OCI-LY7 (cell line): ENCODE data around the gene C5orf15. TPM values are rescaled to one million over a fixed set of nuclear protein-coding genes. Genes with fewer than 3 reads are reported as not detected.

ENCODE experiments used
- BruUV-seq: library from RNA; stranded (reverse); fragments of 400-500 nt; replicated peaks from 2 replicates; lab custom pipeline; 2021; lab: Mats Ljungman, UMichigan
- CTCF ChIA-PET: fragments of 300-600 bp; sonication (Branson Sonifier 250); formaldehyde crosslinking; loops from one replicate; lab custom pipeline; 2022; ENCODE audit warnings: antibody characterized with exemption; ENCODE audit not compliant: unreplicated experiment; lab: Charles Lee
- POLR2A ChIA-PET: fragments of 300-600 bp; sonication (Branson Sonifier 250); formaldehyde crosslinking; loops from one replicate; lab custom pipeline; 2022; ENCODE audit warnings: antibody characterized with exemption; lab: Charles Lee
- DNase-seq: peaks from one replicate; pipeline ENCODE4 v3.0.0-alpha.2; 2015; ENCODE audit warnings: low spot score
- H2AFZ ChIP-seq: fragments of 200-600 bp; sonication (generic), shearing (Covaris generic); 2 replicates; pipeline ENCODE4 v1.6.1; 2014; ENCODE audit warnings: mild to moderate bottlenecking, antibody characterized with exemption, low read length, moderate library complexity
- H3K27ac ChIP-seq: fragments of 200-600 bp; sonication (generic); 2 replicates; pipeline ENCODE4 v1.5.1; 2014; ENCODE audit warnings: mixed run types, low read depth, mild to moderate bottlenecking, moderate library complexity, low read length, inconsistent platforms; ENCODE audit not compliant: poor library complexity, severe bottlenecking
- H3K36me3 ChIP-seq: fragments of 200-600 bp; sonication (generic); 2 replicates; pipeline ENCODE4 v1.6.1; 2014; ENCODE audit warnings: mild to moderate bottlenecking, antibody characterized with exemption, low read length, moderate library complexity, mixed read lengths; ENCODE audit not compliant: insufficient read depth
- H3K4me1 ChIP-seq: fragments of 200-600 bp; sonication (generic); 2 replicates; pipeline ENCODE4 v1.5.1; 2014; ENCODE audit warnings: mild to moderate bottlenecking, low read length; ENCODE audit not compliant: insufficient read depth, poor library complexity, severe bottlenecking
- H3K4me2 ChIP-seq: fragments of 200-600 bp; sonication (generic); 2 replicates; pipeline ENCODE4 v1.6.1; 2014; ENCODE audit warnings: mild to moderate bottlenecking, low read length
- H3K4me3 ChIP-seq: fragments of 200-600 bp; sonication (generic); 2 replicates; pipeline ENCODE4 v1.5.1; 2014; ENCODE audit warnings: mild to moderate bottlenecking, low read depth, low read length; ENCODE audit not compliant: poor library complexity, severe bottlenecking
- H3K79me2 ChIP-seq: fragments of 200-600 bp; sonication (generic); 2 replicates; pipeline ENCODE4 v1.6.1; 2016; ENCODE audit warnings: low read depth, mild to moderate bottlenecking, low read length, moderate library complexity, mixed read lengths; ENCODE audit not compliant: insufficient read depth
- H3K9me2 ChIP-seq: fragments of 200-600 bp; sonication (generic); 2 replicates; pipeline ENCODE4 v1.6.1; 2016; ENCODE audit warnings: mild to moderate bottlenecking, low read length, mixed read lengths; ENCODE audit not compliant: insufficient read depth
- H3K9me3 ChIP-seq: fragments of 200-600 bp; sonication (generic); 2 replicates; pipeline ENCODE4 v1.6.1; 2014; ENCODE audit warnings: mild to moderate bottlenecking, mixed run types, low read length, mixed read lengths
- H4K20me1 ChIP-seq: fragments of 200-600 bp; sonication (generic); 2 replicates; pipeline ENCODE4 v1.6.1; 2014; ENCODE audit warnings: mild to moderate bottlenecking, antibody characterized with exemption, low read length, moderate library complexity, mixed read lengths; ENCODE audit not compliant: insufficient read depth
- EZH2phosphoT487 ChIP-seq: fragments of 200-600 bp; sonication (generic); IDR thresholded peaks from 2 replicates; pipeline ENCODE4 v1.6.1; 2018; ENCODE audit warnings: low read depth, borderline replicate concordance, mild to moderate bottlenecking, mixed run types, antibody characterized with exemption, low read length, moderate library complexity, mixed read lengths
- intact Hi-C: fragments of 100-400 bp; cut with micrococcal nuclease; formaldehyde crosslinking; loops from one replicate; pipeline ENCODE4 v1.10.0; 2022; ENCODE audit not compliant: unreplicated experiment
- total RNA-seq, 2 experiments: library from RNA; depleted of rRNA in 1 of 2; stranded (reverse); fragments of >200 nt in 1 of 2; shearing (Covaris generic) in 1 of 2; gene quantifications; 2 replicates each; pipeline ENCODE4 v1.2.3, GENCODE V29; 2014 to 2022
- TF ChIP-seq, protein P1 (sequence below): fragments of 200-600 bp; sonication (generic); conservative IDR thresholded peaks from 2 replicates; pipeline ENCODE4 v1.5.1; 2014; ENCODE audit warnings: mild to moderate bottlenecking, antibody characterized with exemption, low read length, moderate library complexity, mixed read lengths

The C5orf15 gene
- total RNA-seq, 2 experiments from 2014 or later = 32.2 to 46.4 TPM

DNA sequence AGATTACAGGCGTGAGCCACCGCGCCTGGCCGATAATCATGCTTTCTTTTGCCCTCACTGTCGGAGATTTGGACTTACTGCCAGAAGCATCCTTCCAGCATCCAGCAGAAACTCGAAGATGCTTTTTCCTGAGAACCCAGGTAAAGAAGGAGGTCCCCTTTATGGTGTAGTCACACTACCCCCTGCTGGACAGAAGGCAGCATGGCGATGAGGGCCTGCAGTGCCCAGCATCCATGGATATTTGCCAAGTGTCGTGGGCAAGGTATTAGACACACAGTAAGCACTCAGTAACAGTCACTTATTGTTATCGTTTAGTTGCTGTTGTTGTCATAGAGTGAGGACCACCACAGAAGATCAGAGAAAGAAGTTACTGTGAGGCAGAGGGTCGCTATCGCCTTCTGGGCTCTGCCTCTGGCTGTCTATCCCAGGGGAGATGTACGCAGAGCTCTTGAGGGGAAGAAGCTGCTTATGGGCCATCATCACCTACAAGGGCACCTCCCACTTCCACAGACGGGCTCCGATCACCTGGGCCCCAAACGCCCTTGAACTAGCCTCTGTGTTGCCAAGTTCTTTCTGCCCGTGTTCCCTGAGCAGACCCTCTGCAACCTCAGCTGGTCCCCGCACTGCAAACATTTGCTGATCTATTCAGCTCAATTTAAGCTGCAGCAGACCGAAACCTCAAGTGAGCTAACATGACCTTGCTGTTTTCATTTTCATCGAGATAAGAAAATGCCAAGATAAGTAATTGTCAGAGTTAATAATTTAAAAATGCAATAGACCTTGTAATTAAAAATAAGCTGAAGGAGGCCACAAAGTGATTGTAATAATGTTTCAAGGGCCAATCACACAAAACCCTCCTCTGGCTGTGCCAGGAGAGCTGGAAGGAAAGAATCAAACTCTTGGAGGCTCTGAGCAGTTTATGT lies 23.9 kb downstream of the C5orf15 start:
- POLR2A ChIA-PET = interaction anchor here (0.6 to 2.0 kb wide), 6 partner anchors 10 to 308 kb away, joined by 4 to 9 read pairs (median 4); no protein-coding TSS in a partner anchor
- H3K27ac ChIP-seq = no peak overlapping the region
- H3K79me2 ChIP-seq = no peaks in the 10 kb centered on the region
- intact Hi-C loops = loop anchor here (1.0 to 5.0 kb wide), 5 partner anchors 38 to 521 kb away; no protein-coding TSS in a partner anchor
- H3K9me3 ChIP-seq = no peaks in the 10 kb centered on the region
- peaks cover 31% of the 10 kb centered on the region for H3K4me1 ChIP-seq
- TF ChIP-seq, protein P1, sequence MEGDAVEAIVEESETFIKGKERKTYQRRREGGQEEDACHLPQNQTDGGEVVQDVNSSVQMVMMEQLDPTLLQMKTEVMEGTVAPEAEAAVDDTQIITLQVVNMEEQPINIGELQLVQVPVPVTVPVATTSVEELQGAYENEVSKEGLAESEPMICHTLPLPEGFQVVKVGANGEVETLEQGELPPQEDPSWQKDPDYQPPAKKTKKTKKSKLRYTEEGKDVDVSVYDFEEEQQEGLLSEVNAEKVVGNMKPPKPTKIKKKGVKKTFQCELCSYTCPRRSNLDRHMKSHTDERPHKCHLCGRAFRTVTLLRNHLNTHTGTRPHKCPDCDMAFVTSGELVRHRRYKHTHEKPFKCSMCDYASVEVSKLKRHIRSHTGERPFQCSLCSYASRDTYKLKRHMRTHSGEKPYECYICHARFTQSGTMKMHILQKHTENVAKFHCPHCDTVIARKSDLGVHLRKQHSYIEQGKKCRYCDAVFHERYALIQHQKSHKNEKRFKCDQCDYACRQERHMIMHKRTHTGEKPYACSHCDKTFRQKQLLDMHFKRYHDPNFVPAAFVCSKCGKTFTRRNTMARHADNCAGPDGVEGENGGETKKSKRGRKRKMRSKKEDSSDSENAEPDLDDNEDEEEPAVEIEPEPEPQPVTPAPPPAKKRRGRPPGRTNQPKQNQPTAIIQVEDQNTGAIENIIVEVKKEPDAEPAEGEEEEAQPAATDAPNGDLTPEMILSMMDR = peak; percentile 90
- TF ChIP-seq EZH2phosphoT487 = no peak
- peak; percentile 83 for DNase-seq
- H3K9me2 ChIP-seq = no peaks in the 10 kb centered on the region
- H3K4me2 ChIP-seq = no peak overlapping the region
- H4K20me1 ChIP-seq = no peaks in the 10 kb centered on the region
- no peak overlapping the region for H3K4me3 ChIP-seq
- H2AFZ ChIP-seq = no peak overlapping the region
- CTCF ChIA-PET = interaction anchor here (0.5 to 1.0 kb wide), 2 partner anchors 521 to 657 kb away, joined by 3 read pairs; no protein-coding TSS in a partner anchor
- H3K36me3 ChIP-seq = no peaks in the 10 kb centered on the region
- BruUV-seq = no TSS peak

DNA sequence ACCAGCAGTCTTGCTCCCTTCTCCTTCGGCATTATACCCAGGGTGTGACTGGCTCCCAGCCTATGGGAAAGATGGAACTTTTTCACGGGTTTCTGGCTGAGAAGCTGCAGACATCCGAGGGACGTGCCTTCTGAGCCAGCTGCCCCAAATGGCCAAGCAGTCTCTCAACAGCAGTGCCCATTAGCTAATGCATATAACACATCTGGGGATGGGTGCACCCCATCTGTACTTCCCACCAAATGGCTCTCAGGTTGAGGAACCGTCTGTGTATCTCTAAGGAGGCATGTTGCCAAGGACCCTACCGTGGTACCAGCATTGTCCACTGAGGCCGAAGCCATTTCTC lies 25.0 kb downstream of the C5orf15 start:
- CTCF ChIA-PET = no interaction called here
- POLR2A ChIA-PET = interaction anchor here (0.6 to 2.0 kb wide), 3 partner anchors 9 to 20 kb away, joined by 4 to 8 read pairs (median 5); no protein-coding TSS in a partner anchor
- H3K4me2 ChIP-seq = no peak overlapping the region
- no peaks in the 10 kb centered on the region for H3K9me3 ChIP-seq
- no peaks in the 10 kb centered on the region for H4K20me1 ChIP-seq
- no peak for TF ChIP-seq EZH2phosphoT487
- TF ChIP-seq, protein P1 = no peak
- H3K4me1 ChIP-seq = peaks cover 42% of the 10 kb centered on the region
- H3K36me3 ChIP-seq = no peaks in the 10 kb centered on the region
- no peak overlapping the region for H3K27ac ChIP-seq
- H2AFZ ChIP-seq = no peak overlapping the region
- BruUV-seq = no TSS peak
- DNase-seq = no peak
- no peaks in the 10 kb centered on the region for H3K79me2 ChIP-seq
- intact Hi-C loops = loop anchor here (5.0 kb wide), 1 partner anchor 201 kb away; no protein-coding TSS in a partner anchor
- no peak overlapping the region for H3K4me3 ChIP-seq
- H3K9me2 ChIP-seq = no peaks in the 10 kb centered on the region
